GM03348 (cell line): Measurements from ENCODE around the gene NELFCD.
"Not testable (repeated sequence)": the region's sequence is repeated elsewhere in the genome, so short reads cannot be mapped to it uniquely, and the experiment has no call there.

Source experiments
- DNase-seq: peaks from one replicate; pipeline ENCODE4 v3.0.0; 2012; ENCODE audit warnings: low spot score

NELFCD gene

DNA sequence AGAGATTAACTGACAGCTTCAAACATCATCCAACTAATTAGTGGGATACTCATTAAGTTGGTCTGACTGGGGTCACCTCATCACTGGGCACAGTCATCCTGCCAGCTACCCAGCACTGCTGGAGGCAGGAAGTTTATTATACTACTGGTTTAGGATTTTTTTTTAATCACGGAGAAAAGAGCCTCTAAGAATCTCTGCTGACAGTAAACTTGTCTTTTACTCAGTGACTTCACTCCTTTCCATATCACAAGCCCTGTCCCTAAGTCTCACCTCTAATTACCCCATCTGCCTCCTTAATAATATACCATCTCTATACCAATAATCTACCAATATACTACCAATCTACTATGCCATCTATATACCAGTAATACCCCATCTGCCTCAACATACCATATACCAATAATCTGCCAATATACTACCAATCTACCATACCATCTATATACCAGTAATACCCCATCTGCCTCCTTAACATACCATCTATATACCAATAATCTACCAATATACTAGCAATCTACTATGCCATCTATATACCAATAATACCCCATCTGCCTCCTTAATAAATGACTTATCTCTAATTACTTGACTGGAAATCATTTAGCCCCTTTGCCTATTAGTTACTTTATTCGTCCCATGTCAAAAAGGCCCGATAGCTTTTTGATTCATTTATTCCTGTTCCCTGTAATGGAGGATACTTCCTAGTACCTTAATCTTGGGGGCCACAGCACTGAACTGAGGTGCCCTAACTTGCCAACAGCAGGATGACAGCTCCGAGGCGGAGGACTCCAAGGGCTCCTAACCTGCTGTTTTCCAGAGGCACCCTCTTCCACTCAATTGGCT, 46.1 kb downstream of the NELFCD start:
- DNase-seq = no peak

DNA sequence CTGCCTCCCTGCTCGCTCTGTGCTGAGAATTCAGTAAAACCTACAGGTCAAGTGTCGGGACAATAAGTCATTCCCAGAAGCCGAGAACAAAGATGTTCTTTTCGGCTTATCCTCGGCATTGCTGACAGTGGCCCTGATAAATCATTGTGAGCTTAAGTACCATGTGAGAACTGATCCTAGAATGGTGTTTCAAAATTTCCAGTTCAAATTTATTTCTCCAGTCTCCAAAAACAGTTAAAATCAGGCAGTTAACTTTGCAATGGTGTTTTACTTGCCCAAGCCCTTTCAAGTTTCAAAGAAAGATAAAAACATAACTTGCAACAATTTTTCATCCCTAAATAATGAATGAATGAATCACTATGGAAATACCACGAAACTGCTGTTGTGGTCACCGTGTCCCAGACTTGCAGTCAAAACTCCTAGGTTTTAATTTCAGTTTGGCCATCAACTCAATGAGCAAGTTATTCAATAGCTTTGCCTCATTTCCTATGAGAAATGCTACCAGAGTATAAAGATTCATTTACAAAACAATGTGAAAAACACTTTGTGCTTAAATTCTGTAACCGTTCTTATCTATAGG, 46.8 kb downstream of the NELFCD start:
- peak; percentile 60 for DNase-seq

DNA sequence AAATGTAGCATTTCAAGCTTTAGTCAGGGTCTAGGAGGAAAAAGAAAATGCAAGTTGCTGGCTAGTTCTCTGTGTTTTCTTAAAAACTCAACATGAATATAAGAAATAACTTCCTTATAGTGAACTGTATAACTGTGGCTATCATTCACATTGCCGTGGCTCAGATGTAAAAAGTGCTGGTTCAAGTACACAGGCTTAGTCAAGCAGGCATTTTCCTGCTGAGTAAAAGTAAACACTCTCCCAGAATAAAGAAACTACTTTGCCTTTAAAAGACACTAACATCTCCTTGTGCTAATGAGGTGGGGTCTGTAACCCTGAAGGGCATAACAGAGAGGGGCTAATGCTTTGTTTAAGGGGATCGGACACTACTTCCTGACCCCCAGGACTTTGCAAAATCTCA, 47.8 kb downstream of the NELFCD start:
- DNase-seq = no peak

DNA sequence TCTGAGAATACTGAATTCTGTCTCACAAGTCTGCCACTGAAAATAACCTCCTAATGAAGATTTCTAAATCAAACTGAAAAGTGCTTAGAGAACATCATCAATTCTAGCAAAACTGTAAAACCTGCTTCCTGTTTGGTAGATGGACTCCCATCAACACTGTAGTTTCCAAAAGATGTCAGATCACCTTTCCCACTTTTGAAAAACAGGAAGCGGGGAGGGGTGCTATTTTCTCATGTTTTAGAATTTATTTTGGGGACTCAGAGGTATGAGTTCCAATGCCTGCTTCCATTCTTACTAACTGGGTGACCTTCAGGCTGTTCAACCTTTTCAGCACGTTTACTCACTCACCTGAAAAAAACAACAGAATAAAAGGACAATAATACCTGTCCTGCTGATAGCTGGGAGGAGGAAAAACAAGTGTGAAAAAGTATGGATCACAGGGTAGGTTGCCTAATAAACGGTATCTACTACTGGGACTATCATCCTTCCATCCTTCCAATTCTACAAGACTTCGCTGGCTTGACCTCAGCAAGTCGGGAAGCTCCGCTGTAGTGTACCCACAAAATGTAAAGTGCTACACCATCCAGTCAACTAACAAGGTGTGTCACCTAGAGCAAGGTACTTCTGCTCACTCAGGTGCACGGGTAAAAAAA, 50.0 kb downstream of the NELFCD start:
- no peak for DNase-seq

DNA sequence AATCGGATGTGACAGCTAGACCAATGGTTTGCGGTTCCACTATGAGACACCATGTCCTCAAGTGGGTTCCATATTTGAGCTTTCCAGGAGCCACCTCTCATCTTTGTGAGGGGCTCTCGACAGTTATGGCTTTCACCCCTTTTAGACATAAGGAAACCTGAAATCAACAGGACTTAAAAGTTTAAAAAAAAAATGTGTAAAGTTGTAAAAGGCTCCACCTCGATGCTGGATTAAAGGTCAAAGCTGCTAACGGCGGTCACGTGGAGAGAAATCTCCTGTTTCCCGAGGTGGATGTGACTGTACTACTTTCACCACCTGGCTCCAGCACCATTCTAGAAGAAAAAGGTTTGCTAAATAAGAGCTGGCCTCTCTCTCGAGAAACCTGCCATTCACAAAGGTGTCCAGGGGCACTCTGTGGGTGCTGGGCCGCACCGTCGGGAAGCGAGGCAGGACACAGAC, 50.5 kb downstream of the NELFCD start:
- no peak for DNase-seq

DNA sequence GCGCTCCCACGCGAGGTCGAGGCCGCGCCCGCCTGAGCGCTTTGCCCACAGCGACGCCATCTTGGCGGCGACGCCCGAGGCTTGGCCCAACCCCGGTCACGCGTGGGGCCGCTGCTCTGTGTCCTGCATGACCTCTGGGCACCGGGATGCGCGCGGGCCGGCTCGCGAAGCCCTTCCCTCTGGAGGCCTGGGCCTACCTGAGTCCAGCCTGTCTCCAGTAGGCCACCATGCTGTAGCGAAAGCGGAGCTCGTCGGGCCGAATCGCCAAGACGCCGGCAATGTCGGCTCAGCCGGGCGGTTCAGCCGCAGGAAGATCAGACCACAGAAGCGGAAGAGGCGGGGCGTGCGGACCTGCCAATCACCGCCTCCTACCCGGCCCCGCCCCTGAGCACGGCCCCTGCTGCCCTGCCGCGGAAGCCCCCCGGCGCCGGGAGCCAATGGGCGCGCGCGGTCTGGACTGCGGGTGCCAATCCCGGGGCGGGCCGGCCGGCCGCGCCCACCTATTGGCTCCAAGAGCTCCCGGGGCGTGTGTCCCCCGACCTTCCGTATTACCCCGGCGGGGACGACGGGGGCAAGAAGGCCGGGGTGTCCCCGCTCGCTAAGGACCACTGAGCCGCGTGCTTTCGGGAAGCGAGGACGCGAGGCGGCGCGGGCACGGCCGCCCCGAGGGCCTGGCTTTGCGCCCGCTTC, 51.1 kb downstream of the NELFCD start, which contains the start of gene ATP5F1E:
TSS of gene ATP5F1E (minus strand) at position 313 of the 690 bp plus-strand sequence. CDS start at position 229, 84 bp downstream.
- DNase-seq = peak; percentile 100

DNA sequence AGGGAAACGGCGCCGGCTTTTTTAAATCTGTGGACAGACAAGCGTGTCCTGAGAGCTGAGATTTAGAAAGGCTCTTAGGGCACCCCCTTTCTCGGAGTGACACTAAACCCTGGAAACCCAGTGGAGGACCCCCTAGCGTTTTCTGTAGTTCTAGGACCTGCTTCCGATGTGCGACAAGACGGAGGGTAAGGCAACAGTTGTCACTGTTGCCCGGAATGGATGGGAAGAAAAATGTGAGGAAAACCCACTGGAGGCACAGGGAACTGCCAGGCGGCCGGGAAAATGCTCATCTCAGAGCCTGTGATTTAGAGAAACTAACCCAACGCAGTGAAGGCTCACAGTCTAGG, 51.6 kb downstream of the NELFCD start:
- DNase-seq = no peak

DNA sequence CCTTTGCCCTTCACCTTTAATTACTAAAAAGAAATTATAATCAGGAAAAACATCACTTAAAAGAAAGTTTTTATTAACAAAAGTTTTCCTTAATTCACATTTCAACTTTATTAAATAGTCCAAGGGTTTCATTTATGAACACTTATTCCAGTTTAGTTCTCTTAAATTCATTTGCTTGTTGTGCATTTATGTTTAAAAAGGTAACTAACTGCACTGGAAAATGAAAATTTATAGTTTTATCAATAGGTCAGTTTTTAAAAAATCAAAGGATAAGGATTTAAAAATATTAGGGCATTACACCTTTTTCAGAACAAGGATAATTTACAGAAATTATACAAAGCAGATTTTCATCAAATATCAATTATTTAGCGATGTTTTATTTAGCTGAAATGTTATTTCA, 52.0 kb downstream of the NELFCD start:
- DNase-seq = no peak

DNA sequence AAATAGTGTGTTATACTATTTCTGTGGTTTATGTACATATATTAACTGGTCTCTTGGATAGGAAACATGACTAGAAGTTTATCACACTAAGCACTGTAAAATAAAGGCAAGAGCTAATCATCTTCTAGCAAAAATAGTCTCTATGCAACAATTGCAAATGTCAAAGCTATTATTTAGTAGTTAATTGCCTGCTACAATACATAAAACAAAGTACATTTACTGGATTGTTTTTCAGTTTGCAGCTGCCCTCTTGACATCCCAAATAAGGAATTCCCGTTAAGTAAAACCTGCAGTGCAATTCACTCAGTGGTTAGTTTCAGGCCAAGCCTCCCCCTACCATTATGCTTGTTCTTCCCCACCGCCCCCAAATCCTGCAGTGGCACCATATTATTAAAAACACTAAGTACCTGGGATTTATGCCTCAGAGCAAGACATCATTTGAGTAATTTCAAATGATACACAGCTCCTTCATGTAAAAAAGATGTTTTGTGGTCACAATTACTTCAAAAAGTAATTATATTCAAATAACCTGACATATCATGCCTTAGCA, 52.6 kb downstream of the NELFCD start:
- DNase-seq = no peak

DNA sequence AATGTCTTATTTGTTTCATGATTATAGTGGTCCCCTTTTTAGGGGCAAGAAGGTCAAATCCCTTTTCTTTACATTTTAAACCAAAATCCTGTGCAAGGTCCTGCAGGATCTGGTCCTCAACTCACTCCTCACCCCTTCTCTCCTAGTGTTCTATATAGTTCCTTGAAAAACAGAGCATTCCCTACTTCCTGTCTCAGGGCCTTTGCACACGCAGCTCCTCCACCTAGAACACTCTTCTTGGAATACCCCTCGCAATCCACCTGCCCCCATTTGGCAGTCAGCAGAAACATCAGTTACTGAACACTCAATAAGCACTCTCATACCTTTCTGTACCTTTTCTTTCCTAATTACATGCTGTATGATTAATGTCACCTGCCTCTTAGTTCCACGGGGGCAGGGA, 54.3 kb downstream of the NELFCD start:
- DNase-seq = no peak

DNA sequence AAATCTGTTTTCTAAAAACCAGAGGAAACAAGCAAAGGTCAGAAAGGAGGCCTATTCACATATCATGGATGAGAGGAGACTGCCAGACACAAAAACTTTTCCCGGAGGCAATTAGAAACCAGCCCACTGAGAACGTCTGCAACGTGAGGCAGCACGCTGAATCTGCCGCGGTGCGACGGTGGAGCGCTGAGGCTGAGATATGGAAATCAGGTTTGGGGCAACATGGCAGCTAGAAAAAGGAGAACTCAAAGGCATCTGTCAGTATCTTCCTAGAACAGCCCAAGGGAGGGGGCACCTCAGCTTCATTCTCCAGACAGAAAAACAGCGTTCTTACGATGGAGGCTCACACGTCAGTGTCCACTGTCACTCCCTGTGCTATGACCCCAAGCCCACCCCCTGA, 56.3 kb downstream of the NELFCD start:
- DNase-seq = no peak

DNA sequence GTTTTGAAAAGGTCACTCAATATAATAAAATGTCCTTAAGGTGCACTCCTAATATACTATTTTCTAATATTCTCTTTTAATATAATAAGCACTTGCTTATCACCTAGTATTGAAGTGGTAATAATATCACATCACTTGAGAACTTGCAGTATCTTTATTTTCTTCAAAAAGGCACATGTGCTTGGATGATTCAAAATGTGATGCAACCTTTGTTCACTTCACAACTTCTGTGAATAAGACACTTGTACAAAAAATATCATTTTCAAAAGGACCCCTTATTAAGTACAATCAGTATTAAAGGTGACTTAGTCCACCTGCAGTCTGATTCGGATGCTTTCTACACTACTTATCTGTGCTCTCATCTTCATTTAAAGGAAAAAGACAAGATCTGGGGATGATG, 58.2 kb downstream of the NELFCD start:
- DNase-seq = no peak

DNA sequence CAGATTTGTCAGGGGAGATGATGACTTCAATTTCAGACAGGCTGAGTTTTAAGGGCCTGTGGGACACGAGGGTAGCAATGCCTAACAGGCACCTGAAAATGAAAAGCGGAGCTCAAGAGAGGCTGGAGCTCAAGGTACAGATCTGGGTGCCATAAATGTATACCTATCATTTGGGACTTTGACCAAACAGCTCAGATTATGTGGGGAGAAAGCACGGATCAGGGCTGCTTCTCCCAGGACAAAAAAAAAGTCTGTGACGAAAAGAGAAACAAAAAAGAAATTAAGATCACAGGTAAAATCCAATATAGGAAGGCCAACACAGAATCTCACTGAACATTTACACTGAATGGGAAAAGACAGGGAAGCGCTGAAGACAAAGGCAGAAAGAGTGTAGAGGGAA, 59.6 kb downstream of the NELFCD start:
- DNase-seq = no peak

DNA sequence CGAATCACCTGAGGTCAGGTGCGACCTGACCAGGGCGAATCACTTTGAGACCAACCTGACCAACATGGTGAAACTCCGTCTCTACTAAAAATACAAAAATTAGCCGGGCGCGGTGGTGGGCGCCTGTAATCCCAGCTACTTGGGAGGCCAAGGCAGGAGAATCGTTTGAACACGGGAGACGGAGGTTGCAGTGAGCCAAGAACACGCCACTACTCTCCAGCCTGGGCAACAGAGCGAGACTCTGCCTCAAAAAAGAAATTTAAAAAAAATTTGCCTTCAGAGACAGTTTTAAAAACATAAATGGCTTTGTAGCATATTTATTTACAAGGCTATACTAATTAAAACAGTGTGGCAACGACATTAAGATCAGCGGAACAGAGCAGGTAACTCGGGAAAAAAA, 60.4 kb downstream of the NELFCD start:
- not testable (repeated sequence) for DNase-seq

DNA sequence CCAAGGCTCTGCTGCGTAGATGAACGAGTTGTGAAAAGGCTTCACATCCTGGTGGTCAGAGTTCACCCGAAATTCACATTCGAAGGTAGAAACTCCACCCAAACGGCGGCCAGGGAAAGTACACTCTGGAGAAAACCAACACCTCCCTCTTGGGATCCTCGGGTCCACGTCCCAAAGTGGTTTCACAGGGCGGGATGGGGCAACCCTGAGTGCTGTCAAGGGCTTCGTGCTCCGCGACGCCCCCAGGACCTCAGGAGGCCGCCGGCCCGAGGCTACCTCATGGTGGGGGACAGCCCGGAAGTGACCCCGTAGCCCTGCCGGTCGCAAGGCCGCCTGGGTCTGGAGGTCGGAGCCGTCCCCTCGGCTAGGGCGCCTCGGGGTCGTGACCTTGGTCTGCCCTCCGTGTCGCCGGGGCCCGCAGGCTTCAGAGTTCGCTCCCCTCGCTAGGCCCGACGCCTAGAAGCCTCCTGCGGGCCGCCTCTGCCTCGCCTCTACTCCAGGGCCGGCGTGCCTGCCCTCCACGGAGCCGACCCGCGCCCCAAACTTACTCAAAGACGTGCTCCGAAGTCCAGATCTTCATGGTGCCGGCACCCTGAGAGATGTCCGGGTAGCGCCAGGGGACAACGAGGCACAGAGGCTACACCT, 61.2 kb downstream of the NELFCD start, which contains the start of gene PRELID3B:
TSS of gene PRELID3B (minus strand) at position 636 of the 645 bp plus-strand sequence. CDS start at position 580, 56 bp downstream.
- peak; percentile 38 for DNase-seq

DNA sequence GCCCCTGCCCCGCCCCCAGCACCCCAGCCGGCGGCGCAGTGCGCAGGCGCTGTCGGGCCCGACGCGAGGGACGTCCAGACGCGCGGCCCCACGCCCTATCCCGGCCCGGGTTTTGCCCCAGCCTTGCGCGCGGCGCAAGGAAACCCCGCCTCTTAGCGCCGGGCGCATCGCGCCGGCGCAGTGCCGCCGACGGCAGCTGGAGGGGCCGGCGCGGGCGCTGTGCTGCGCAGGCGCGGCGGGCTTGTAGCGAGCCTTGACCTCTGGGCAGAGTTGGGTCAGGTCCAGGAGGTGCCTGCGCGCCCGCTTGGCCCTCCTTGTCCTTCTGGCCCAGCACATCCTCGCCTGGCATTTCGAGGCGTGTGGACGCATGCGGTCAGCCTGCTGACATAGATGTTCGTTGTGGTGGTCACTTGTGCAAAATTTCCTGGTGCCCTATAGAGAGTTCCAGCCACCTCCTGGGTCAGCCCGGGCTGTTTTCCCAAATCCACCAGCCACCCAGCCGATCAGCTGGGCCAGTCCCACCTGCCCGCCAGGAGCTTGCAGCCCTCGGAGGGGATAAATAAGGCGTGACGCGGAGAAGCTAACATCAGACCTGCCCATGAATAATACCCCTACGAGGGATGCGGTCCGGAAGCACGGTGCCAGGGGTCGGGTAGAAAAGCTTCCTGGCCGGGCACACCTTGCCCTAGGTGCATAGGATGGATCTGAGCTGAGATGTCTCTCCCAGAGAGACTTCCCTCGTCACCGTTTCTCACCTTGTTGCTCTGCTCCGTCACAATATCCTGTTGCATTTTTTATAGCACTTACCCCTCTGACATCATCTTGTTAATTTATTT, 62.0 kb downstream of the NELFCD start:
- peak; percentile 99 for DNase-seq

DNA sequence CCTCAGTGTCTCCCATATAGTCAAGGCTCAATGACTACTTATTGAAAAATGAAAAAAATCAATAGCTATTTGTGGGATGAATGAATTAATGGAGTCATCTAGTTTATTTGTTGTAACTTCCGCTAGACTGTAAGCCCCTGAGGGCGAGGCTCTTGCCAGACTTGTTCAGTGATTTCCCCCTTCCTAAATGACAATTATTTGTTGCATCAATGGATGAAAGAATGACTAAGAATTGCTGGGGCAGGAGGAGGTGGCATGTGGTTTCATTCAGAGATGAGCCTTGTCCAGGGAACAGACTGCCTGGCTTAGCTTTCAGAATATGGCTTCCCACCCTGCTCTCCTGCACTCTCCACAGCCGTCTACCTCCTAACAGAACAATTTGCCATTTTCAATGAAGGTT, 62.6 kb downstream of the NELFCD start:
- DNase-seq = no peak

DNA sequence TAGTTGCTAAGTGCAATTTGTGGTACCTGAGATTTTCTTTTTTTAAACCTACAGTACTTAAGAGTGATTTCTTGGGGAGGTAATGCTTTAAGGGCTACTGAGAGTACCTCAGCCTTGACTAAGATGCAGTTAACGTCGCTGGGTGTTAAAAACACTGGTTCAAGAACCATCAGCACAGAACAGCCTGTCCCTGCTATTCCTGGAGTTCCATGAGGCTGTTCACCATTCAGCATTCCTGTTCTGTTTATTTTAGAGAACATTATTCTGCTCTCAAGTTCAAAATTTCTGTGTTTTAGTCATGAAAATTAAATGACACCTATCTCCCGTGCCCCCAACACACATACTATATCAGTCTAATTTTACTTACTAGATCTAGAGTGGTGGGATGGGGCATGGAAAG, 63.2 kb downstream of the NELFCD start:
- DNase-seq = no peak
